ENCODE data around the gene CC2D2A. TPM values are rescaled to one million over a fixed set of nuclear protein-coding genes. Genes with fewer than 3 reads are reported as not detected.

CC2D2A gene
- total and polyA plus RNA-seq, 2 donors from 2014 or later: 26.7 to 51.2 TPM

GRCh38 chr4:15506464-15506863 is 36.8 kb downstream of the CC2D2A start:
- Histone ChIP-seq H3K27me3 (ENCODE audit: control insufficient read depth, insufficient read depth, low read length) (no peaks in the 10 kb centered on the region), H3K4me3 (ENCODE audit: low read length in 3 of 3) (no peak overlapping the region), H3K9ac (ENCODE audit: low read length in 3 of 3) (no peak overlapping the region), H3K36me3 (ENCODE audit: control insufficient read depth in 2 of 3, insufficient read depth in 3 of 3, low read length in 3 of 3) (peaks cover 0 to 6% (median 5%) of the 10 kb centered on the region in 3 donors), H3K9me3 (ENCODE audit: control insufficient read depth in 2 of 3, insufficient read depth in 1 of 3, low read length in 3 of 3) (no peaks in the 10 kb centered on the region), H3K4me1 (ENCODE audit: control insufficient read depth in 2 of 3, insufficient read depth in 2 of 3, low read depth in 1 of 3, low read length in 3 of 3) (no peaks in the 10 kb centered on the region), H3K27ac (ENCODE audit: low read depth in 2 of 2, low read length in 2 of 2) (no peak overlapping the region)
- DNase-seq (no peak), FAIRE-seq (no peak)
- intact Hi-C loops (cut with DNase I): no loop called here
- TF ChIP-seq CTCF (IDR thresholded peaks at IDR 0.05; ENCODE audit: borderline replicate concordance, extremely low read depth, insufficient read depth): no peak

GRCh38 chr4:15507679-15508078 is 38.0 kb downstream of the CC2D2A start:
- intact Hi-C loops (cut with DNase I): no loop called here
- H3K36me3 ChIP-seq (ENCODE audit: control insufficient read depth in 2 of 3, insufficient read depth in 3 of 3, low read length in 3 of 3): peaks cover 0 to 9% (median 5%) of the 10 kb centered on the region in 3 donors
- DNase-seq: no peak
- peak overlapping the region in 1 of 2 donors; percentile 35 for H3K27ac ChIP-seq (ENCODE audit: low read depth in 2 of 2, low read length in 2 of 2)
- no peak overlapping the region for H3K4me3 ChIP-seq (ENCODE audit: low read length in 3 of 3)
- no peak overlapping the region for H3K9ac ChIP-seq (ENCODE audit: low read length in 3 of 3)
- TF ChIP-seq CTCF (IDR thresholded peaks at IDR 0.05; ENCODE audit: borderline replicate concordance, extremely low read depth, insufficient read depth): no peak
- FAIRE-seq: no peak
- H3K9me3 ChIP-seq (ENCODE audit: control insufficient read depth in 2 of 3, insufficient read depth in 1 of 3, low read length in 3 of 3): no peaks in the 10 kb centered on the region
- no peaks in the 10 kb centered on the region for H3K4me1 ChIP-seq (ENCODE audit: control insufficient read depth in 2 of 3, insufficient read depth in 2 of 3, low read depth in 1 of 3, low read length in 3 of 3)
- no peaks in the 10 kb centered on the region for H3K27me3 ChIP-seq (ENCODE audit: control insufficient read depth, insufficient read depth, low read length)

- H3K36me3 ChIP-seq (ENCODE audit: control insufficient read depth in 2 of 3, insufficient read depth in 3 of 3, low read length in 3 of 3): peaks cover 0 to 8% (median 0%) of the 10 kb centered on the region in 3 donors
- intact Hi-C loops (cut with DNase I): no loop called here
- H3K4me1 ChIP-seq (ENCODE audit: control insufficient read depth in 2 of 3, insufficient read depth in 2 of 3, low read depth in 1 of 3, low read length in 3 of 3): peaks cover 0 to 4% (median 0%) of the 10 kb centered on the region in 3 donors
Measured at GRCh38 chr4:15510961-15511360, 41.3 kb downstream of the CC2D2A start.

More at GRCh38 chr4:15510961-15511360, 41.3 kb downstream of the CC2D2A start:
- no peak for DNase-seq
- H3K9me3 ChIP-seq (ENCODE audit: control insufficient read depth in 2 of 3, insufficient read depth in 1 of 3, low read length in 3 of 3): no peaks in the 10 kb centered on the region
- no peak overlapping the region for H3K9ac ChIP-seq (ENCODE audit: low read length in 3 of 3)
- FAIRE-seq: no peak
- no peak overlapping the region for H3K4me3 ChIP-seq (ENCODE audit: low read length in 3 of 3)
- no peak for TF ChIP-seq CTCF (IDR thresholded peaks at IDR 0.05; ENCODE audit: borderline replicate concordance, extremely low read depth, insufficient read depth)
- H3K27me3 ChIP-seq (ENCODE audit: control insufficient read depth, insufficient read depth, low read length): no peaks in the 10 kb centered on the region
- no peak overlapping the region for H3K27ac ChIP-seq (ENCODE audit: low read depth in 2 of 2, low read length in 2 of 2)

Measured in kidney (tissue), 14 donors.